Rectal smooth muscle tissue (tissue), 1 donor: Measurements from ENCODE around the gene ZNF526.
A peak's percentile ranks its signal among the peaks of the same experiment; 100 is the strongest.

Source experiments
- H3K27ac ChIP-seq: one replicate; pipeline ENCODE4 v1.7.0; 2013; ENCODE audit warnings: low read depth, low read length, inconsistent platforms
- H3K27me3 ChIP-seq: one replicate; pipeline ENCODE4 v1.7.0; 2013; ENCODE audit warnings: low read length; ENCODE audit not compliant: control insufficient read depth, insufficient read depth
- H3K36me3 ChIP-seq: one replicate; pipeline ENCODE4 v1.7.0; 2013; ENCODE audit warnings: low read length; ENCODE audit not compliant: control insufficient read depth, insufficient read depth
- H3K4me1 ChIP-seq: one replicate; pipeline ENCODE4 v1.7.0; 2013; ENCODE audit warnings: low read length; ENCODE audit not compliant: control insufficient read depth, insufficient read depth
- H3K4me3 ChIP-seq: one replicate; pipeline ENCODE4 v1.7.0; 2013; ENCODE audit warnings: low read length
- H3K9ac ChIP-seq: one replicate; pipeline ENCODE4 v1.7.0; 2013; ENCODE audit warnings: low read length

ZNF526 gene

DNA sequence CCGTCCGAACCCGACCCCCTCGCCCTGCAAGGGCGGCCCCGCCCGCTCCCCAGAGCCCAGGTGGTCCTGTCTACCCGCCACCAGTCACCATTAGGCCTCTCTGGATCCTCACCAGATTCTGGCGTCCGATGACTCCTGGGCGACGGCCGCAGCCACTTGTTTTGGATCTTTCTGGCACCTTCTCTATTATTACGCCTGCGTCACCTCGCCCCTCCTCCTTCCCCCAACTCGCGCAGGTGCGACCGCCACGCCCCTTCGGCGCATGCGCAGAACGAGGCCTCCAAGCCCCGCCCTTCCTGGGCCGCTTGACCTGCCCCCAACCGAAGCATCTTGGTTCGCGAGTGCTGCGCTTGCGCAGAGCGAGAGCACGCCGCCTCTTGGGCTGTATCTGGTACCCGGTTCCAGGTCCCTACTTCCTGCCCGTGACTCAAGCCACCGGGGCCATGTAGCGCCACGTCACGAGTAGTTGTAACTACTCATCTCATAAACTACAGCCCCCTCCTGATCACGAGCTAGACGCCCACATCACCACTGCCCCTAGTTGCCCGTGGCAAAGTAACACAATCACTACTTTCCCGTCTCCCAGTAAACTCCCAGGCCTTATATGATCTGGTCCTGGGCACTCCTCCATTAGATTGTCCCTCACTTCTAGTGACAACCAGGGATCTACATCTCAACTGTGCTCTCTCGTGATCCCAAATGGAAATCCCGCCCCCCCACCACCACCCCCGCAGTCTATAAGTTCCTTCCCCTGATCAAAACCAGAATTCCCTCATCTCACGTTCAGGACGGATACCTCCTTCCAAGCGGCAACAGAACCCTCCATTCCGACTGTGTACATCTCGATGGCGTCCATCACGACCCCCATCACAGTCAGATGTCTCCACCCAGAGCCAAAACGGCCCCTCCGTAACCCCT lies 2.3 kb upstream of the ZNF526 start, which contains the start of gene DEDD2:
DEDD2 (minus strand) TSS at position 158 of the 918 bp plus-strand sequence. CDS start 670 bp downstream, outside the sequence.
- Histone ChIP-seq H3K27ac (peak within 1 kb of the TSS; percentile 81), H3K4me3 (peak within 1 kb of the TSS; percentile 96), H3K27me3 (no peaks in the 10 kb centered on the region), H3K9ac (peak within 1 kb of the TSS; percentile 96), H3K4me1 (peaks cover 18% of the 10 kb centered on the region), H3K36me3 (peaks cover 8% of the 10 kb centered on the region)

DNA sequence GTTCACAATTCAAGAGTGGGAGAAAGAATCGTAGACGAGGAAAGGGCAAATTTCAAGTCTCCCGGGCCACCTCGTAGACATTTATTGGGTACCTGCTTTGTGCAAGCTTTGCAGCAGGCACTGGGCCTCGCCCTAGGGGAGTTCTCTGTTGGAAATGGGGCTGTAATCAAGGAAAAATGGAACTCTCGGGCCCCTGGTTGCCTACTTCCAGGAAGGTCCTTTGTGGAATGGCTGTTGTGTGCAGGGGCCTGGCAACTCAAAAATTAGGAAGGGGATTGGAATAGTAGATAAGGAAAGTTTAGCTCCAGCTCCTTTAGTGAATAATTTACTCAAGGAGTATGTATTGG lies 612 bp downstream of the ZNF526 start:
- no peaks in the 10 kb centered on the region for H3K27me3 ChIP-seq
- H3K4me1 ChIP-seq = peaks cover 18% of the 10 kb centered on the region
- H3K27ac ChIP-seq = peak overlapping the region; percentile 61
- peaks cover 9% of the 10 kb centered on the region for H3K36me3 ChIP-seq
- H3K9ac ChIP-seq = peak overlapping the region; percentile 38
- peak overlapping the region; percentile 94 for H3K4me3 ChIP-seq

DNA sequence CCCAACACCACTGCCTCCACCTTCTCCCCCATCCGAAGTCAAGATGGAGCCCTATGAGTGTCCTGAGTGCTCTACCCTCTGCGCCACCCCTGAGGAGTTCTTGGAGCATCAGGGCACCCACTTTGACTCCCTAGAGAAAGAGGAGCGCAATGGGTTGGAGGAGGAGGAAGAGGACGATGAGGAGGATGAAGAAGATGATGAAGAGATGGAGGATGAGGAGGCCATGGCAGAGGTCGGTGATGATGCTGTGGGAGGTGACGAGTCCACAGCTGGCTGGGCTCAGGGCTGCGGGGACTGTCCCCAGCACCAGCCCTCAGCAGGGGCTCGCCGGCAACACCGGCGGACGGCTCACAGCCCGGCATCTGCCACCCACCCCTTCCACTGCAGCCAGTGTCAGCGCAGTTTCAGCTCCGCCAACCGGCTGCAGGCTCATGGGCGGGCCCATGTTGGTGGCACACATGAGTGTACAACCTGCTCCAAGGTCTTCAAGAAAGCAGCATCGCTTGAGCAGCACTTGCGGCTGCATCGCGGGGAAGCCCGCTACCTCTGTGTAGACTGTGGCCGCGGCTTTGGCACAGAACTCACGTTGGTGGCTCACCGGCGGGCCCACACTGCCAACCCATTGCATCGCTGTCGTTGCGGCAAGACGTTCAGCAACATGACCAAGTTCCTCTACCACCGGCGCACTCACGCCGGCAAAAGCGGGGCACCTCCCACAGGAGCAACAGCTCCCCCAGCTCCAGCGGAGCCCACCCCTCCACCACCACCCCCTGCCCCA lies 5.0 kb downstream of the ZNF526 start:
- Histone ChIP-seq H3K9ac (no peak overlapping the region), H3K27ac (no peak overlapping the region), H3K4me1 (peaks cover 7% of the 10 kb centered on the region), H3K27me3 (no peaks in the 10 kb centered on the region), H3K4me3 (no peak overlapping the region), H3K36me3 (peaks cover 32% of the 10 kb centered on the region)

DNA sequence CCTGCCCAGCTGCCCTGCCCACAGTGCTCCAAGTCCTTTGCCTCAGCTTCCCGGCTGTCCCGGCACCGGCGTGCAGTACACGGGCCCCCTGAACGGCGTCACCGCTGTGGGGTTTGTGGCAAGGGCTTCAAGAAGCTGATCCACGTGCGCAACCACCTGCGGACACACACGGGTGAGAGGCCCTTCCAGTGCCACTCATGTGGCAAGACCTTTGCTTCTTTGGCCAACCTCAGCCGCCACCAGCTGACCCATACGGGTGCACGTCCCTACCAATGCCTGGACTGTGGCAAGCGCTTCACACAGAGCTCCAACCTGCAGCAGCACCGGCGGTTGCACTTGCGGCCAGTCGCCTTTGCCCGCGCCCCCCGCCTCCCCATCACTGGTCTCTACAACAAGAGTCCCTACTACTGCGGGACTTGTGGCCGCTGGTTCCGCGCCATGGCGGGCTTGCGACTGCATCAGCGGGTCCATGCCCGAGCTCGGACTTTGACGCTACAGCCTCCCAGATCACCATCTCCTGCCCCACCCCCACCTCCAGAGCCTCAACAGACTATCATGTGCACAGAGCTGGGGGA lies 5.7 kb downstream of the ZNF526 start:
- Histone ChIP-seq H3K27me3 (no peaks in the 10 kb centered on the region), H3K4me1 (peaks cover 4% of the 10 kb centered on the region), H3K27ac (no peak overlapping the region), H3K9ac (no peak overlapping the region), H3K4me3 (no peak overlapping the region), H3K36me3 (peaks cover 32% of the 10 kb centered on the region)

DNA sequence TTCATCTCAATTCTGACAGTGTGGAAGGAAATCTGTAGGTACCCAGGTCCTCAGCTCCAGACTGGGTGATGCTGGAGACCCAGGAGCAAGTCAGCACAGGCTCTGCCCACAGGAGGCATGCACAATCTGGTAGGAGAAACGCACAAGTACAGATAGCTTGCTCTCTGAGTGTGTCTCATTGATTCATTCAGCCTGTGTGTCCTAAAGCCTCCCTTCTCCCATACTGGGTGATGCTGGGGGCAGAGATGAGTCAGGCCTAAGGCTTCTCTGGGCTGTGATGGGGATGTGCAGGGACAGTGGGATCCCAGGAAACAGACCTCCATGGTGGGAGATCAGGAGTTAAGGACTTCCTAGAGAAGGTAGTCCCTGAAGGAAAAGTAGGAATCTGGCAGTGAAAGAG lies 6.8 kb downstream of the ZNF526 start:
- no peak overlapping the region for H3K9ac ChIP-seq
- H3K27ac ChIP-seq = no peak overlapping the region
- no peaks in the 10 kb centered on the region for H3K4me1 ChIP-seq
- no peak overlapping the region for H3K4me3 ChIP-seq
- H3K27me3 ChIP-seq = no peaks in the 10 kb centered on the region
- H3K36me3 ChIP-seq = peaks cover 36% of the 10 kb centered on the region

DNA sequence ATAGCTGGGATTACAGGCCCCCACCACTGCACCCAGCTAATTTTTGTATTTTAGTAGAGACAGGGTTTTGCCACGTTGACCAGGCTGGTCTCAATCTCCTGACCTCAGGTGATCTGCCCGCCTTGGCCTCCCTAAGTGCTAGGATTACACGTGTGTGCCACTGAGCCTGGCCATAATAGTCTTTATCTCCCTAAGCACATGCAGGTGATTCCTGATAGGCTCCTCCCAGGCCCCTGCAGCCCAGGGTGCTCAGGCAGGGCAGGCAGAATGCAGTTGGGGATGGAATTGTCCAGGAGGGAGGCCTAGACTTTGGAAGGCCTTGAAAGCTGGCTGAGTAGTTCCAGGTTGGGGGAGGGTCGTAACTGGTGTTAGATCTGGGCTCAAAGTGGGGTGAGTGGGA lies 8.5 kb downstream of the ZNF526 start:
- Histone ChIP-seq H3K27ac (no peak overlapping the region), H3K9ac (no peak overlapping the region), H3K36me3 (peaks cover 50% of the 10 kb centered on the region), H3K4me3 (no peak overlapping the region), H3K27me3 (no peaks in the 10 kb centered on the region), H3K4me1 (no peaks in the 10 kb centered on the region)

DNA sequence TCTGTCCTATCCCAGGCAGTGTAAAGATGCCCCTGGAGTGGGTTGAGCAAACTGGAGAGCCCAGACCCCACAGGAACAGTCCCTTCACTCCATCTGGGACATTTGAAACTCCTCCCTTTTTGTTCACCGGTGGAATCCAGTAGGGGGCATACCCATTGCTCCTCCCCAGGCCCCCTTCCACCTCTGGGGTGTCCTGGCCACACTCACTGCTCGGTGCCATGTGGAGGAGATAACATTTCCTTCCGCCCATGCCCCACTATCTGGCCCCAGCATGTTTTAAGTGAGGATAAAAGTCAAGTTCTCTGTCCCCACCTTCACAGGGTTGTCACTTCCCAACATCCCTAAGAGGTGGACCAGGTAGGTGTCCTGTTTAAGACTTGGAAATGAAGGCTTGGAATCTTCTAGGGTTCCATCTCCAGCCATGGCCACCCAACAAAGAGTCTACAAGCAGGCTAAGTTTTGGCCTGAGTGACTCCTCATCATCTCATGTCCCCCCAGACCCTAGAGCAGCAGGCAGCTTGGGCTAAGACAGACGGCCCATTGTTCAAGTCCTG lies 9.3 kb downstream of the ZNF526 start:
- Histone ChIP-seq H3K4me3 (no peak overlapping the region), H3K9ac (no peak overlapping the region), H3K4me1 (no peaks in the 10 kb centered on the region), H3K27ac (no peak overlapping the region), H3K36me3 (peaks cover 55% of the 10 kb centered on the region), H3K27me3 (no peaks in the 10 kb centered on the region)

DNA sequence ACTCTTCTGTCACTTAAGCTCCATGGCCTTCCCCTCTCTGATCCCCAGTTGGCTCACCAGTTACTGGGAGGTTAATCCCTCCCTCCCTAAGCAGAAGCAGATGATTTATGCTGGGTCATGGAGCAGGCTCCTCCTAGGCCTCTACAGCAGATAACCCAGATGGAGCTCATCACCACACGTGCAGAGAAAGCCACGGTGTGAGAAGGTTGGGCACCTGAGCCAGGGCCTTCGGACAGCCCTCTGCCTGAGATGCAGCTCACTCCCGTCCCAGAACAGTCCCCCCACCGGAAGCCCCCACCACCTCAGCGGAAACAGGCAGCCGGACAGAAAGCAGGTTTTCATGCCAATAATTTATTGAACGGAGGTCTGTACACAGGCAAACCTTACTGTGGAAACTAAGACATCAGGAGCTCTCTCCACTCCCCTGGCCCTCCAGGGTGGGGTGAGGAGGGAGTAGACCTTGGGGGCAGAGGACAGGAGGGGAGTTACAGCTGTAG lies 9.8 kb downstream of the ZNF526 start:
- no peaks in the 10 kb centered on the region for H3K4me1 ChIP-seq
- peaks cover 56% of the 10 kb centered on the region for H3K36me3 ChIP-seq
- H3K27ac ChIP-seq = no peak overlapping the region
- H3K9ac ChIP-seq = no peak overlapping the region
- H3K4me3 ChIP-seq = no peak overlapping the region
- H3K27me3 ChIP-seq = no peaks in the 10 kb centered on the region

DNA sequence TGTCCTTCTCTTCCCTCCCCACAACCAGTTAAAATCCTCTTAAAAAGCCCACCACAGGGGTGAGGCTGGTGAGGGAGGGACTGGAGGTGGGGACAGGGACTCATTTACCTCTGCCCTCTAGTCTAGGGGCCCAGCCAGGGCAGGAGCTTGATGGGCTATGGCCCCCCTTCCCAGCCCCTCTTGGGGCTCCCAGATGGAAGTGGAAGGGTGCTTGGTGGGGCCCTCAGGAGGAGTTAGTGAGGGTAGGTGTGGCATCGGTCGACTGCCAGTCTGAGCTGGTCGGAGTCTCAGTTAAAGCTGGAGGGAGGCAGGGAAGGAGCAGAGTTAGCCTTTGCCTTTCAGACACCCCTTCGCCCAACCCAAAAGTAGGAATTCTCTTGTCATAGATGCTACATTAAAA lies 10.5 kb downstream of the ZNF526 start:
- H3K36me3 ChIP-seq = peaks cover 58% of the 10 kb centered on the region
- no peak overlapping the region for H3K4me3 ChIP-seq
- no peaks in the 10 kb centered on the region for H3K27me3 ChIP-seq
- H3K4me1 ChIP-seq = no peaks in the 10 kb centered on the region
- no peak overlapping the region for H3K27ac ChIP-seq
- H3K9ac ChIP-seq = no peak overlapping the region

DNA sequence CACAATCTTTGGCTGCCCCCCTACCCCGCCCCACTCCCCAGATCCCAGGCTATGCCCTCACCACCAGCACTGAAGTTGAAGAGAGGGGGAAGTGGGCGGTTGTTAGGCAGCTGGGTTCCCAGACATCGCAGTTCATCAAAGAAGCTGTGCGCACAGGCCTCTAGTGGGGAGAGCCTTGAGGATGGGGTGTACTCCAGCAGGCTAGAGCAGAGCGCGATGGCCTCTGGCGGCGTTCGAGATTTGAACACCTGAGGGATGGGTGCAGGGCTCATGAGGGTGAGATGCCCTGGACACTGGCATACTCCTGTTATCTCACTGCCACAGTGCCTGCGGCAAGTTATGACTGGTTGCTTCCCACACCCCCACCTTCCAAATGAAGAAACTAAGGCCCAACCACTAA lies 12.3 kb downstream of the ZNF526 start:
- H3K9ac ChIP-seq = no peak overlapping the region
- H3K4me1 ChIP-seq = no peaks in the 10 kb centered on the region
- H3K4me3 ChIP-seq = no peak overlapping the region
- H3K27ac ChIP-seq = no peak overlapping the region
- H3K27me3 ChIP-seq = no peaks in the 10 kb centered on the region
- peaks cover 57% of the 10 kb centered on the region for H3K36me3 ChIP-seq

DNA sequence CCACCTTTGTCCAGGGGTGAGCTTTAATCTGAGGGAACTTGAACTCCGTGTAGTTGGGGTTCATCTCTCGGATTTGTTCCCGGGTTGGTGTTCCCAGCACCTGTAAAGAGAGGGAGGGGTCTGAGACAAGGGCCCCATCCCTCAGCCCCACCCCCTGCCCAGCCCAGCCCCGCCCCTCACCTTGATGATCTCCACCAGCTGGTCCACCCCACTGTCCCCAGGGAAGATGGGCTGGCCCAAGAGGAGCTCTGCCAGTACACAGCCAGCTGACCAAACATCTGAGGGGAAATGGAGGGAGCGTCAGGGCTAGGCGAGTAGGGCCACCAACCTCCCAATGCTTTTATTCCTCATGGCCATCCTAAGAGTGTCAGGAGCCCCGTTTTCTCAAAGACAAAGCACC lies 13.0 kb downstream of the ZNF526 start:
- Histone ChIP-seq H3K36me3 (peaks cover 57% of the 10 kb centered on the region), H3K4me1 (no peaks in the 10 kb centered on the region), H3K9ac (no peak overlapping the region), H3K4me3 (no peak overlapping the region), H3K27me3 (no peaks in the 10 kb centered on the region), H3K27ac (no peak overlapping the region)

DNA sequence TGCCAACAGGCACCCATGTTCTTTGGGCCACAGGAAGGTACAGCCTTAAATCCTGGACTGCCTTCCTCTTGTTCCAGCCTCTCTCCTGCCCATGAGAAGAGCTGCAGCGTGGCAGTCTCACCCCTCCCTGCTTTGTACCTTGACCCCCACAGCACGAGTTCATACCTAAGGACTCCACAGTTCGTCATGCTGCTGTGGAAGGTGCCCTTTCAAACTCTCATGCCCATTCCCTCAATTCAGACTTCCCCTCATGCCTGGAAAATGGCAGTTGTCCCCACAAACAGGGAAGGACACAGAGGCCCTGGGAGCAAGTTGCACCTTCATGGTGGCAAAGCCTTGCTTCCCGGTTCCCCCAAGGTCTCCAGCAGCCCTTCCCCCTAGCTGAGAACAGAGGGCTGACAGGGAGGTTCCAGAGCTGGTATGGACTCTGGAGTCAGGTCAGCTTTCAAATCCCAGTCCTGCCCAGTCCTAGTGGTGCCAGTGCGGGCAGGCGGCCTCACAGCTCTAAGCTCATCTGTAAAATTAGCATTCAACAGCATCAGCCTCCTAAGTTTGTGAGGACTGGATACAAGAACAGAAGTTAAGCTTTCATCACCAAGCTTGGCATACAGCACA lies 13.7 kb downstream of the ZNF526 start:
- Histone ChIP-seq H3K36me3 (peaks cover 55% of the 10 kb centered on the region), H3K27ac (no peak overlapping the region), H3K4me3 (no peak overlapping the region), H3K4me1 (no peaks in the 10 kb centered on the region), H3K9ac (no peak overlapping the region), H3K27me3 (no peaks in the 10 kb centered on the region)
